Camera-type eye (tissue), 1 donor: Measurements from ENCODE around the gene OR2H1. TPM values are rescaled to one million over a fixed set of nuclear protein-coding genes. Genes with fewer than 3 reads are reported as not detected.

Experiments
- total RNA-seq: library from RNA; depleted of rRNA; stranded (reverse); fragments of >200 nt; gene quantifications from one replicate; pipeline ENCODE4 v1.2.3, GENCODE V29; 2014

OR2H1 gene
- not detected for total RNA-seq

DNA sequence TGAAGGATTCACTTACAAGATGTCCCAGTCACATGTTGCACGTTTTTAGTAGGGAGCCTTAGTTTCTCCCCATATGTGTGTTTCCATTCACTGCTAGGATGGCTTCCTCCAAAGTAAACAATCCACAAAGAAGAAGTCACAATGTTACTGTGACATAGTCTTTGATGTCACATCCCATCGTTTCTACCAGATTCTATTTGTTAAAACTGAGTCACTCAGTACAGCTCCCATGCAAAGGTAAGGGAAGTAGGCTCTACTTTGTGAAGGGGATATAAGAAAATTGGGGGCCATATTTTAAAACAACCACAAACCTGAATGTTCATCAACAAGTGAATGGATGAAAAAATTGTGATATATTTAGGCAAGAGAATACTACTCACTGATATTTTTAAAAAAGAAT lies at the start of gene OR2H1, which contains the start of gene OR11A1:
Gene OR2H1 (plus strand): TSS at position 185 of the 400 bp plus-strand sequence. CDS start 4,615 bp downstream, outside the sequence.
Gene OR11A1 (minus strand): TSS at position 101 of the 400 bp plus-strand sequence. CDS start 29,430 bp downstream, outside the sequence.

DNA sequence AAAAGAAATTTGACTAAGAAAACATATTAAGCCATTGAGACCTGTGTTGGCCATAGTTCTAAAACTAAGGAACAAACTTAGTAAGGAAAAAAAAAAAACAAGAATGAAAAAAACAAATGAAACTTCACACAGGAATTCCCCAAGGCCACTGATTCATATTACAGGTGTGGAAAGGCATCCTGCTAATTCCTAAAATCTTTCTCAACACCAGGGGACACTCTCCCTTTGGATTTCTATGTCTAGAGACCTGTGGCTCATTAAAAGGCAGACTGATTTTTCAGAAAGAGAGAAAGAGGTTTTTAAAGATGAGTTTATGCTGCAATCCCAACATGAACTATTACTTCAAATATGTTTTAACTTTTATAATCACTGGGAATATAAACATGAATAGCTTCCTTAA lies 42.4 kb upstream of the OR2H1 start, which contains the start of gene OR12D1:
Gene OR12D1 (plus strand): TSS at position 341 of the 400 bp plus-strand sequence.

DNA sequence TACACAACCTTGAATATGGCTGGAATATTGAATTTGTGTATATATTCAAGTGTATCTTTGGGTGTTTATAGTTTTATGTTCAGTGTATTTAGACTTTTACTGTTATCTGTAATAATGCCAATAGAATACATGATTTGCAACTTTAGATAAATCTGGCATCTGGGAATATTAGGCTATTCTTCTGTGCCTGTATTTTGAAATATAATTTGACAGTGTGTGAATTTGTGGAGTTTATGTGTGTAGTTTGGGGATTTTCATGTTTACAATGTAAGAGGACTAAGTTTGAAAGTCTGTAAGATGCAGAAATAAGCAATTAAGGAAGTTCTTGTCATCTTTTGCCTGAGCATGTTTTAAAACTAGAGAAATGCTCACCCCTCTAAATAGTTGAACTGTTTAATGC lies 17.9 kb upstream of the OR2H1 start, which contains the start of gene OR10C1:
Gene OR10C1 (plus strand): TSS at position 301 of the 400 bp plus-strand sequence. CDS start 710 bp downstream, outside the sequence.

DNA sequence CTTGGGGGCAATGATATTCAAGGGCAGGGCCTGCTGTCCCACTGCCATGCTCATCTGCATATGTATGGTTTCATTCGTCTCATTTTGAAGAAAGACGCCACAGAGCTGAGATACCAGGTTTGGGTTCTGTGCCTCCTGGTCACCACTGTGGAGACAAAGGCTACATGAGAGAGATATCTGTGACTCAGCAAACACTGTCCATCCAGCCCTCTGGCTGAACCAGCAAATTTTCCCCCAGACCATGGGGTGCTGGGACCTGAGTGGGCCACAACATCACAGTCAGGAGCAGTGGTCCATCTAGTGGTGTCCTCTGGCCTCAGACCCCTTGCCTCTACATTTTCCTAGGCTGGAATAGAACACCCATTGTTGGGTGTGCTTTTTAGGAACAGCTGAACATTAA lies 30.7 kb downstream of the OR2H1 start, which contains the start of gene MAS1L:
Gene MAS1L (minus strand): TSS at position 297 of the 400 bp plus-strand sequence. CDS start 54 bp downstream, at position 243.

Other genes with a start within 250 kb of the OR2H1 start
- not detected for gene OR14J1, start 155.5 kb upstream of the OR2H1 start, total RNA-seq
- not detected for gene OR5V1, start 88.3 kb upstream of the OR2H1 start, total RNA-seq
- not detected for gene OR12D3, start 81.9 kb upstream of the OR2H1 start, total RNA-seq
- not detected for gene OR12D2, start 61.5 kb upstream of the OR2H1 start, total RNA-seq
- not detected for gene OR12D1, start 42.2 kb upstream of the OR2H1 start, total RNA-seq
- not detected for gene OR10C1, start 17.8 kb upstream of the OR2H1 start, total RNA-seq
- not detected for gene OR11A1, start 84 bp upstream of the OR2H1 start, total RNA-seq
- gene MAS1L, start 30.8 kb downstream of the OR2H1 start, total RNA-seq: 0.33 TPM
- gene UBD, start 102.6 kb downstream of the OR2H1 start, total RNA-seq: not detected
- gene OR2H2, start 128.0 kb downstream of the OR2H1 start, total RNA-seq: not detected
- 81.5 TPM for gene GABBR1, start 176.0 kb downstream of the OR2H1 start, total RNA-seq
- gene MOG, start 199.9 kb downstream of the OR2H1 start, total RNA-seq: 0.16 TPM
- gene ZFP57, start 224.0 kb downstream of the OR2H1 start, total RNA-seq: not detected